Activated CD4-positive, alpha-beta T cell treated with anti-CD3 and anti-CD28 coated beads, Interleukin-2, Interleukin-4, amounts not matched to agents 100 ng/mL and 50 ng/mL, durations not matched to agents 16 hours and 8 hours (primary cell): ENCODE results near the gene MYO3B.
"Not testable (repeated sequence)": the region's sequence is repeated elsewhere in the genome, so short reads cannot be mapped to it uniquely, and the experiment has no call there.

Source experiments
- DNase-seq: peaks from one replicate; pipeline ENCODE4 v3.0.0-alpha.2; 2020; ENCODE audit warnings: low spot score

MYO3B gene

GRCh38 chr2:170340693-170341068, 162.7 kb downstream of the MYO3B start:
- peak; percentile 23 for DNase-seq

- DNase-seq: no peak
Measured at GRCh38 chr2:170341684-170342623, 164.0 kb downstream of the MYO3B start.

- no peak for DNase-seq
Measured at GRCh38 chr2:170344663-170345346, 166.9 kb downstream of the MYO3B start.

- no peak for DNase-seq
Measured at GRCh38 chr2:170345607-170346006, 167.7 kb downstream of the MYO3B start.

- DNase-seq: not testable (repeated sequence)
Measured at GRCh38 chr2:170349269-170349668, 171.3 kb downstream of the MYO3B start.

GRCh38 chr2:170350929-170351826, 173.2 kb downstream of the MYO3B start:
- no peak for DNase-seq

GRCh38 chr2:170353723-170354122, 175.8 kb downstream of the MYO3B start:
- DNase-seq: no peak

- DNase-seq: no peak
Measured at GRCh38 chr2:170354388-170354787, 176.4 kb downstream of the MYO3B start.

GRCh38 chr2:170354855-170355780, 177.2 kb downstream of the MYO3B start:
- DNase-seq: peak; percentile 55

GRCh38 chr2:170359466-170359865, 181.5 kb downstream of the MYO3B start:
- DNase-seq: no peak

GRCh38 chr2:170360546-170361089, 182.7 kb downstream of the MYO3B start:
- DNase-seq: no peak

GRCh38 chr2:170361090-170361936, 183.4 kb downstream of the MYO3B start:
- peak; percentile 84 for DNase-seq

- DNase-seq: peak; percentile 50
Measured at GRCh38 chr2:170362313-170362870, 184.4 kb downstream of the MYO3B start.

GRCh38 chr2:170362871-170363631, 185.1 kb downstream of the MYO3B start:
- peak; percentile 62 for DNase-seq

- no peak for DNase-seq
Measured at GRCh38 chr2:170365003-170365402, 187.1 kb downstream of the MYO3B start.

- no peak for DNase-seq
Measured at GRCh38 chr2:170365686-170366085, 187.7 kb downstream of the MYO3B start.

- peak; percentile 70 for DNase-seq
Measured at GRCh38 chr2:170368370-170368769, 190.4 kb downstream of the MYO3B start.

- DNase-seq: no peak
Measured at GRCh38 chr2:170369228-170369627, 191.3 kb downstream of the MYO3B start.

GRCh38 chr2:170369894-170370293, 191.9 kb downstream of the MYO3B start:
- DNase-seq: peak; percentile 34
